Panc1 (cell line): ENCODE data around the gene MTHFR.

Experiments used
- POLR2AphosphoS5 ChIP-seq: IDR thresholded peaks from 2 replicates; pipeline ENCODE4 v1.6.1; 2012; ENCODE audit warnings: mild to moderate bottlenecking, low read depth, low read length, moderate library complexity
- SIN3A ChIP-seq: IDR thresholded peaks from 2 replicates; pipeline ENCODE4 v1.6.1; 2012; ENCODE audit warnings: low read depth, mild to moderate bottlenecking, low read length, moderate library complexity, borderline replicate concordance; ENCODE audit not compliant: insufficient read depth
- TF ChIP-seq, protein P1 (sequence below): fragments of 450-650 bp; IDR thresholded peaks from 2 replicates; pipeline ENCODE4 v1.5.1; 2017; ENCODE audit warnings: mild to moderate bottlenecking

- TF ChIP-seq SIN3A (no peak), POLR2AphosphoS5 (no peak)
- TF ChIP-seq, protein P1, sequence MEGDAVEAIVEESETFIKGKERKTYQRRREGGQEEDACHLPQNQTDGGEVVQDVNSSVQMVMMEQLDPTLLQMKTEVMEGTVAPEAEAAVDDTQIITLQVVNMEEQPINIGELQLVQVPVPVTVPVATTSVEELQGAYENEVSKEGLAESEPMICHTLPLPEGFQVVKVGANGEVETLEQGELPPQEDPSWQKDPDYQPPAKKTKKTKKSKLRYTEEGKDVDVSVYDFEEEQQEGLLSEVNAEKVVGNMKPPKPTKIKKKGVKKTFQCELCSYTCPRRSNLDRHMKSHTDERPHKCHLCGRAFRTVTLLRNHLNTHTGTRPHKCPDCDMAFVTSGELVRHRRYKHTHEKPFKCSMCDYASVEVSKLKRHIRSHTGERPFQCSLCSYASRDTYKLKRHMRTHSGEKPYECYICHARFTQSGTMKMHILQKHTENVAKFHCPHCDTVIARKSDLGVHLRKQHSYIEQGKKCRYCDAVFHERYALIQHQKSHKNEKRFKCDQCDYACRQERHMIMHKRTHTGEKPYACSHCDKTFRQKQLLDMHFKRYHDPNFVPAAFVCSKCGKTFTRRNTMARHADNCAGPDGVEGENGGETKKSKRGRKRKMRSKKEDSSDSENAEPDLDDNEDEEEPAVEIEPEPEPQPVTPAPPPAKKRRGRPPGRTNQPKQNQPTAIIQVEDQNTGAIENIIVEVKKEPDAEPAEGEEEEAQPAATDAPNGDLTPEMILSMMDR = no peak
These were observed 8.1 kb downstream of the MTHFR start for GRCh38 chr1:11797525-11798216.
